Omental fat pad (tissue), 4 donors: ENCODE results near the gene CD300A. TPM values are rescaled to one million over a fixed set of nuclear protein-coding genes. Genes with fewer than 3 reads are reported as not detected.

Source experiments
- ATAC-seq: fragments of 150-250 bp; one replicate; pipeline ENCODE4 v1.9.1; 2016; ENCODE audit warnings: mild to moderate bottlenecking, moderate library complexity; ENCODE audit not compliant: low FRiP score
- DNase-seq: peaks from one replicate; pipeline ENCODE4 v3.0.0-alpha.2; 2019; ENCODE audit warnings: low spot score
- CTCF ChIP-seq, 3 donors: fragments of 450-650 bp; IDR thresholded peaks; one replicate each; pipeline ENCODE4 v1.5.1; 2016 to 2017; ENCODE audit warnings: antibody characterized with exemption in 3 of 3, mild to moderate bottlenecking in 3 of 3, moderate library complexity in 2 of 3
- total RNA-seq, 4 donors: library from RNA; depleted of rRNA; stranded (reverse); fragments of >200 nt; gene quantifications; one replicate each; pipeline ENCODE4 v1.1.0, GENCODE V29; 2016

The CD300A gene
- total RNA-seq, 4 donors from 2014 or later = 4.8 to 24.6 (median 16.6) TPM

- no peak for TF ChIP-seq CTCF (IDR thresholded peaks at IDR 0.05)
- no peak for DNase-seq
- no peak for ATAC-seq
Observed at GRCh38 chr17:74471341-74471740, 4.9 kb downstream of the CD300A start.

DNA sequence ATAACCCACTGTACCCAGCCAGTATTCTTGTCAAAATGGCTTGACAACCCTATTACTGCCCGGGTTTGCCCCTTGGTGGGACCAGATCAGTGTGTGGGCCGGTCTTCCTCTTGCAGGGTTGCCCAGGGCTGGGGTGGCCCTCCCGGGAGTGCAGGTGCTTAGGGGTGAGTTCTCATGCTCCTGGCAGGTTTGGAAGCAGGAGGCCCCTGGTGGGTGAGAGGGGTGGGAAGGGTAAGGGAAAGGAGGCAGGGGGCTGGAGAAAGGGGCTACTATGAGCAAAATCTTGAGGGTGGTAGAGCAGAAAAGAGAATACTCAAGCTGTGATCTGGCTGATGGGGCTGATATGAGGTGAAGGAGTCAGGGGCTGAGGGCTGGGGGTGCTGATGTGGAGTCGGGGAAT, 6.5 kb downstream of the CD300A start:
- no peak for DNase-seq

DNA sequence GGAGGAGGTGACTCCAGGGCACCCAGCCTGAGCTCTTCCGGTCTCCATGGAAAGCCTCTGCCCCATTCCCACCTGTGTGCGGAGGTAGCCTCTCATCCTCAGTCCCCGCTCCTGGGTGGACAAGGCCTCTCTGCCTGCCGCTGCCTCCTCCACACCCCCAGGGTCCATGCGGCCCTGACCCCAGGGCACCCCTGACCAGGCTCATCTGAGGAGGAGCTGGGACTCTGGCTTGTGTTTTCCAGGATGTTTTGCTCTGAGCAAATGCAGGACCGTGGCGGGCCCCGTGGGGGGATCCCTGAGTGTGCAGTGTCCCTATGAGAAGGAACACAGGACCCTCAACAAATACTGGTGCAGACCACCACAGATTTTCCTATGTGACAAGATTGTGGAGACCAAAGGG, 6.9 kb downstream of the CD300A start:
- DNase-seq = no peak
- ATAC-seq = no peak
- no peak for TF ChIP-seq CTCF (IDR thresholded peaks at IDR 0.05)

More for the DNA sequence above, 6.5 kb downstream of the CD300A start:
- TF ChIP-seq CTCF (IDR thresholded peaks at IDR 0.05) = no peak
- no peak for ATAC-seq

DNA sequence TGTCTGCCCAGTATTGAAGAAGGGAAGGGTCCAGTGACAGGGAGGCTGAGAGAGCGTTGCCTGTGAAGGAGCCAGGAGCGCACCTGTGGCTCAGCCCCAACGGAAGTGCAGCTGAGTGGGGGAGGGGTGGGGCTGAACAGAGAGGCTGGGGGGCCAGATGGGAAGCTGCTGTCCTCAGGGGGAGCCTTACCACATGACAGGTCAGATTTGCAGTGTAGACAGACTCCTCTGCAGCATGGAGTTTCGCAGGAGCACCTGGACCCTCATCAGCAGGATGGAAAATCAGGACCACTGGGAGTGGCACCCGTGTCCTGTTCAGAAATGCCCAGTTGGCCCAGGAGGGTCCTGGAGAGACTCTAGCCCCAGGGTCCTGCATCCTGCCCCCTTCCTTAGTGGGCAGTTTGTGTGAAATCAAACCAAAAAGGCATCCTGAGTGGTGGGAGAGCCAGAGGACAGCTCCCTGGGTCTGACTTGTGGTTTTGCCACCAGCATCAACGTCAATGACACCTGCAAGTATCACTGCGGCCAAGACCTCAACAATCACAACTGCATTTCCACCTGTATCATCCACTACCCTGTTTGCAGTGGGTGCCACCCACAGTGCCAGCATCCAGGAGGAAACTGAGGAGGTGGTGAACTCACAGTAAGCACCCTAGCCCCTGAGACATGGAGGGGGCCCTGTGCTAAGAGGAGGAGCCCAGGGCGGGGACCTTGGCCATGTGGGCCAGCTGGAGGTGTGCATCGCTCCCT, 7.8 kb downstream of the CD300A start:
- TF ChIP-seq CTCF (IDR thresholded peaks at IDR 0.05) = no peak
- no peak for ATAC-seq

GRCh38 chr17:74475189-74475588, 8.8 kb downstream of the CD300A start:
- ATAC-seq (no peak), DNase-seq (no peak)
- no peak for TF ChIP-seq CTCF (IDR thresholded peaks at IDR 0.05)

More for the DNA sequence above, 7.8 kb downstream of the CD300A start:
- no peak for DNase-seq

GRCh38 chr17:74477411-74477810, 11.0 kb downstream of the CD300A start:
- DNase-seq (no peak), ATAC-seq (no peak)
- TF ChIP-seq CTCF (IDR thresholded peaks at IDR 0.05) = no peak

- ATAC-seq = peak; percentile 31
- TF ChIP-seq CTCF (IDR thresholded peaks at IDR 0.05) = no peak
- DNase-seq = no peak
Observed at GRCh38 chr17:74478420-74479100, 12.1 kb downstream of the CD300A start.
